UCSD-AML1 (cell line): ENCODE measurements around the gene GPC1.
"Not testable (repeated sequence)": the region's sequence is repeated elsewhere in the genome, so short reads cannot be mapped to it uniquely, and the experiment has no call there.

Experiments used
- DNase-seq: peaks from one replicate; lab custom pipeline; 2025; ENCODE audit not compliant: unreplicated experiment; lab: John Stamatoyannopoulos, UW

The GPC1 gene

DNA sequence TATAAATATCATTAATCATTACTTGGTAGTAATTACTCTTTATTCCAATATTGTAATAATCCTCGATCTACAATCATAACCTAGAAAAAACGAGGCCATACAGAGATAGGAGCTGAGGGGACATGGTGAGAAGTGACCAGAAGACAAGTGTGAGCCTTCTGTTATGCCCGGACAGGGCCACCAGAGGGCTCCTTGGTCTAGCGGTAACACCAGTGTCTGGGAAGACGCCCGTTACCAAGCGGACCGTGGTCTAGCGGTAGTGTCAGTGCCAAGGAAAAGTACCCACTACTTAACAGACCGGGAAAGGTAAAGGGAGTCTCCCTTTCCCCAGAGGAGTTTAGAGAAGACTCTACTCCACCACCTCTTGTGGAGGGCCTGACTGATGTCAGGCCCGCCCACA is 59.5 kb downstream of the GPC1 start:
- DNase-seq: not testable (repeated sequence)

DNA sequence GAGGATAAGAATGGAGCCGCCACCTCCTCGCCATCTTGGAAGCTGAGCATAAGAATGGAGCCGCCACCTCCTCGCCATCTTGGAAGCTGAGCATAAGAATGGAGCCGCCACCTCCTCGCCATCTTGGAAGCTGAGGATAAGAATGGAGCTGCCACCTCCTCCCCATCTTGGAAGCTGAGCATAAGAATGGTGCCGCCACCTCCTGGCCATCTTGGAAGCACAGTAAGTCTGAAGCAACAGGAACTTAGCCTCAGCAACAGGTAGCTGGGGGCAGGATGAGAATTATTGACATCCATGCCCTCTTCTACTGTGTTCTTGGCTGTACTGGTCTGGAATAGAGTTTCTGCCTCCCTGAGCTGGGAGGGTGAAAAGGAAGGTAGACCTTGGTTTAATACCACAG is 61.6 kb downstream of the GPC1 start:
- DNase-seq: not testable (repeated sequence)

DNA sequence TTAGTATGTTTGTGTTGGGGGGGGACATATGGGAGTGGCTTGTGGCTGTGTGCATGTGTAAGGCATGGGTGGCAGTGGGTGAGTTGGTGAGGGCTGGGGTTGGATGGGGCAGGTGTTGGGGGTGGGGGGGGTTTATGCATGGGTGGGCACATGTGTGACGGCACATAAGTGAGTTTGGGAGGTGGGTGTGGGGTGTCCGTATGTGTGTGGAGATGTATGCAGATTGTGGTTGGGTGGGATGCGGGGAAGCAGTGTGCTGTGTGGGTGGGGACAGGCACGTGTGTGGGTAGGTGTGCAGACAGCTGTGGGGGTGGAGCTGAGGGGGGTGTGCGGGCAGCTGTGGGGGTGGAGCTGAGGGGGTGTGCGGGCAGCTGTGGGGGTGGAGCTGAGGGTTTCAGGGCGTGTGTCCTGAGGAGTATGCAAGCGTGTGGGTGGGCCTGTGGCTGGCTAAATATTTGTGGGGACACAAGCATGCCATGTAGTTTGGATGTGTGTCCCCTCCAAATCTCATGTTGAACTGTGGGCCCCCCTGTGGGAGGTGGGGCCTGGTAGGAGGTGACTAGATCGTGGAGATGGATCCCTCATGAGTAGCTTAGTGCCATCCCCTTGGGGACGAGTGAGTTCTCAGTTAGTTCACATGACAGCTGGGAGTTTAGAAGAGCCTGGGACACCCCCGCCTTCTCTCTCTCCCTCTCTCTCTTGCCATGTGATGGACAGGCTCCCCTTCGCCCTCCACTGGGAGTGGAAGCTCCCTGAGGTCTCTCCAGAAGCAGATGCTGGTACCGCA is 62.9 kb downstream of the GPC1 start:
- DNase-seq: no peak

GRCh38 chr2:240498958-240499260 is 63.4 kb downstream of the GPC1 start:
- no peak for DNase-seq

DNA sequence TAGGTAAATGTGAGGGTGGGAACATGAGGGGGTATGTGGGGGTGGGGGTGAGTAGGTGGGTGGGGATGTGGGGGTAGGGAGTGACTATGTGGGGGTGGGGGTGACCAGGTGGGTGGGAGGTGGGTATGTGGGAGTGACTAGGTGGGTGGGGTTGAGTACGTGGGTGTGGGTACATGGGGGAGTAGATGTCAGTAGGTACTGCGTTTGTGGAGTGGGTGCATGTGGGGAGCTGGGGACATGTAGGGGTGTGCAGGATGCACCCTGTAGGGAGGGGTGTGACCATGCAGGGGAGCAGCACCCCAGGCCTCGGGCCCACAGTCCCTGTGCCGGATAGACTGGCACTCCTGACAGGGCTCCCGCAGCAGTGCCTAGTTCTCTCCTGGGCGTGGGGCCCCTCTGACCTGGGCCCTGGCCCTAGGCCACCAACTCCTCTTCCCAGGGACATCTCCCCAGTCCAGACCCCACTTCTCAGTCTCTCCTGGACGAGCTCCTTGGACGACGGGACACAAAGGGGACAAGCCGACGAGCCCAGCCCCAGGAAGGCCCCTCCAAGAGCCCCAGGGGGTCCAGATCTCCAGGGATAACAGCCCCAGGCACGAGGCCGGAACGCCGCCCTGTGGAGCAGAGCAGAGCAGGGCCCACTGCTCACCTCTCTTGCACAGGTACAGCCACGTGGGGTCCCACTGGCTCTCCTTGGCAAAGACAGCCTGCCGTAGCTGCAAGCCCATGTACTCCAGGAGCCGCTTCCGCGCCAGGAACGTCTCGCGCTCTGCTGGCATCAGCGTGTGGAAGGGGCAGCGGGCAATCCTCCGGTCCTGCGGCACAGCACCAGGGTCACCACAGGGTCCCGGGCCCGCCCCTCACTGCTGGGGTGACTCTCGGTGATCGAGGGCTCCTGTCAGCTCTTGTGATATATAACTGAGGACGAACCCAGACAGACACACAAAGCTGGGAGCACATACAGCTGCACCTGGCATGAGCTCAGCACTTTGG is 64.1 kb downstream of the GPC1 start:
- no peak for DNase-seq

DNA sequence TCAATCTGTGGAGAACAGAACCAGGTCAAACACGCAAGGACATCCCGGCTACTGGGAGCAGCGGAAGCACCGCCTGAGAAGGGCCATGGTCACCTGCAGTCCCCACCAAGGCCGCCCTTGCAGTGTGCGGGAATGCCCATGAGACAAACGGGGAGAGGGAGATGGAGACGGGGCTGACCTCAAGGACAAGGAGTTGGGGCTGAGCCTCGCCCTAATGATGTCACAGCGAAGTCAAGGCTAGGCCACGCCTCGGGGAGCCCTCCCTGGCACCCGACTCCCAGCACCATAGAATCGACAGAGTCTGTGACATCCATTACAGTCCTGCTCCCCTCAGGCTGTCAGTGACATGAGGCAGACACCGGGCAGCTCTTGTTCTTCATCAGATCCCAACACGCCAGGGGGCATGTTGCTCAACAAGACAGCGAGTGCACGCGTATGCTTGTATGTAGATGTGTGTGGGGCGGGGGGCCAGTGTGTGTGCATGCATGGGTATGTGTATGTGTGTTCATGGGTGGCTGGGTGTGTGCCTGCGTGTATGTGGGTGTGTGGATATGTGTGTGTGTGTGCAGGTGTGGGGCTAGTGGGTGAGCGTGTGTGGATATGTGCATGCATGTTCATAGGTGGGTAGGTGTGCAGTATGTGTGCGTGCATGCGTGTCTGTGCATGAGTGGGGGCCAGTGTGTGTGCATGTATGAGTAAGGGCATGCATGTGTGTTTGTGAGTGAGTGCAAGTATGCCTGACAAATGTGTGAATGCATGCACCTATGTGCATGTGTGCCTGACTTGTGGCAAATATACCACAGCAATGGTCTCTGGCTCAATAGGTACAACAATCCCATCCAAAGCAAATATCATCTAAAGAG is 65.3 kb downstream of the GPC1 start:
- no peak for DNase-seq

DNA sequence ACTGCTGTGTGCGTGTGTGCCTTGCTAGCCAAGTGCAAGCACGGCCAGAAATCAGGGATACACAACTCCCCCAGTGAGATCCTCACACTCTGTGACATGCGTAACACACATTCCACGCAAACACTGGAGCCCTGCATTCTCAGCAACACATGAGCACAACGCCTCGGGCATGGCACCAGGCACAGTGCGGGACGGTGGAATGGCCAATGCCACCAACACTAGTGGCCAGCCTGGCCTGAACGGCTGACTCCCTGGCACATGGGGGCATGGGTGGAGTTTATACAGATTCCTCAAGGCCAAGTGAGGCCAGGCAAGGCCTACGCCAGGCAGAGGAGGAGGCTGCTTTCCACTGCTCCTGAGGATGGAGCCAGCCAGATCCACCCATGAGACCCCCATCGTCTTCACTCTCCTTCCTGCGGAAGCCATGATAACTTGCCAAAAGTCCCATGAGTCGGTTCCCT is 66.1 kb downstream of the GPC1 start:
- DNase-seq: no peak

GRCh38 chr2:240502059-240502429 is 66.6 kb downstream of the GPC1 start:
- no peak for DNase-seq

GRCh38 chr2:240502430-240503121 is 67.1 kb downstream of the GPC1 start:
- DNase-seq: no peak

DNA sequence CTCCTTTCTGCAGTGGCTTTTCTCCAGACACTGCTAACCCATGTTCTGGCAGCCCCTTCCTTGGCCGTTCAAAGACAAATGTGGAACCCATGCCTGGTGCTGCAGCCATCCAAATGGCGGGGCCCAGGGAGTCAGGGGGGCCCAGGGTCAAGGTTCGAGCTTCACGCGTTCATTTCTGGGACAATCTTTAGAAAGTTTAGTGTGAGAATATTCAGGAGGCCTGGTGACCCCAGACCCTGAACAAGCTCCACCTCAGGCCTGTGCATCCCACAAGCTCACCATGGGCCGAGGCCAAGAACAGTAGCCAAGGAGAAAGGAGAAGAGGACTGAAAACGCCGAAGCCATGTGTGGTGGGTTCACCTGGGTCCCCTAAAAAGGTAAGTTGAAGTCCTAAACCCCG is 67.9 kb downstream of the GPC1 start:
- DNase-seq: no peak

DNA sequence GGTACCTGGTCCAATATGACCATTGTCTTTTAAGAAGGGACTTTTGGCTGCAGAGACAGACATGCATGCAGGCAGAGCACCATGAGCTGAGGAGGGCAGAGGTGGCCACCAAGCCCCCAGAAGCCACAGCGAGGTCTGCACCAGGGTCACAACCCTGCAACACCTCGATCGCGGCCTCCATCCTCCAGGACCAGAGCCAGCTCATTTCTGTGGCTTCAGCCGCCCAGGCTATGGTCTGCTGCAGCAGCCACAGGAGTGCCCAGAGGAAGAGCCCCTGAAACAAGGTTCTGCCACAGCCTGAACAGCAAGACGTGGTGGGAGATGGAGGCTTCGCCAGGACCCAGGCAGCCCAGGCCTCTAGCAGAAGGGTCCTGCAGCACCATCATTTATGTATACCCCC is 68.4 kb downstream of the GPC1 start:
- DNase-seq: no peak

DNA sequence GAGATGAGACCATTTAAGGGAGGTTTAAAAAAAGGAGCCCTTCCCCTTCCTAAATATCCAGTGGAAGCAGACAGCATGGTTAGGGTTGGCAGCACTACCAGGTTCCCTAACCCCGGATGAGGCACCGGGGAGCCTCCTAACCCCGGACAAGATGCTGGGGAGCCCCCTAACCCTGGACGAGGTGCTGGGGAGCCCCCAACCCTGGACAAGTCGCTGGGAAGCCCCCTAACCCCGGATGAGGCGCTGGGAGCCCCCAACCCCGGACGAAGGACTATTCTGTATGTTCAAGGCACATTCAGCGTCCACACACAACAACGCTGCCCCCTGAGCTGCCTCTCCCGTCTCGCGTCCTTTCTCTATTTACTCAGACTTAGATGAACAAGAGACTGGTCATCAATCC is 70.4 kb downstream of the GPC1 start:
- DNase-seq: no peak

GRCh38 chr2:240506406-240507059 is 71.1 kb downstream of the GPC1 start:
- no peak for DNase-seq

DNA sequence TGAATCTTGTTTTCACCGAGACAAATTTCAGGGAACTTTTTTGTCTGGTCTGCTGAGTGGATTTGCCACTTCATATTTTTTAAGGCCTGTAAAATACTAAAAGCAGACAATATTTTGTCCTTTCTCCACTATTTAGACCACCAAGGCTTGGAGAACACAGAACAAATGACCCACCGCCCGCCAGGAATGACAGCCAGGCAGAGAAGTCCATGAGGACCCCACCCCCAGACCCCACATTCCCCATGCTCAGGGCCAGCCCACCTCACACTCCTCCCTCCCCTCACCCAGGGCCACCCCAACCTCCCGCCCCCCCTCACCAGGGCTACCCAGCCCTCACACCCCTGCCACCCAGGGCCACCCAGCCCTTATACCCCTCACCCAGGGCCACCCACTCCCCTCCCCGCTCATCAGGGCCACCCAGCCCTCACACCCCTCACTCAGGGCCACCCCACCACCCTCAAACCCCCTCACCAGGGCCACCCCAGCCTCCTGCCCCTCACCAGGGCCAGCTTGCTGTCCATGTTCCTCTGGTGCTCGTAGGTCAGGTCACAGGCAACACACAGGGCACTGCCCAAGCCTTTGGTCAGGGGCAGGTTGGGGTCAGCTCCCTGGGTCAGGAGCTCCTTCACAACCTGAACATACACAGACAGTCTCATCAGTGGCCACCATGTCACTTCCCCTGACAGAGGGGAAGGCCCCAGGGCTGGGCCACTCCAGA is 71.8 kb downstream of the GPC1 start:
- no peak for DNase-seq

DNA sequence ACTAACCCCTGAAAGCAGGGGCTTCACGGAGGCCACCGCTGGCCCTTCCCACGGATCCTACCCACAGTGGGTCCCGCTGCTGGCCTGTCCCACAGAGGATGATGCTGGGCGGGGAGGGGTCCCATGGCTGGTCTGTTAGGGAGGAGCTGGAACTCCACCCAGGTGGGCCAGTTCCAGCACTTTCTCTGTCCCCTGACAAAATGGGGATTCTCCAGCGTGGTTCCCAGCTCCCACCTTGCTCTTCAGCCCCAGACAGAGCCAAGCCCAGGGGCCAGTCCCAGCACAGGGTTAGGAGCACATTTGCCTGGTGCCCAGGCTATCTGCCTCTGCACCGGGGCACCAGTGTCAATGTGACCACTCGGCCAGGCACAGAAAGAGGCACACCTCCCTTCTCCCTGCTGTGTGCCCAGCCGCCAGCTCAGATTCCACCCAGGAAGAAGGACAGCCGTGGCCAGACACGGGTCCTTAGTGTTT is 72.4 kb downstream of the GPC1 start:
- DNase-seq: no peak

- no peak for DNase-seq
Observed at GRCh38 chr2:240508832-240509545, 73.5 kb downstream of the GPC1 start.

DNA sequence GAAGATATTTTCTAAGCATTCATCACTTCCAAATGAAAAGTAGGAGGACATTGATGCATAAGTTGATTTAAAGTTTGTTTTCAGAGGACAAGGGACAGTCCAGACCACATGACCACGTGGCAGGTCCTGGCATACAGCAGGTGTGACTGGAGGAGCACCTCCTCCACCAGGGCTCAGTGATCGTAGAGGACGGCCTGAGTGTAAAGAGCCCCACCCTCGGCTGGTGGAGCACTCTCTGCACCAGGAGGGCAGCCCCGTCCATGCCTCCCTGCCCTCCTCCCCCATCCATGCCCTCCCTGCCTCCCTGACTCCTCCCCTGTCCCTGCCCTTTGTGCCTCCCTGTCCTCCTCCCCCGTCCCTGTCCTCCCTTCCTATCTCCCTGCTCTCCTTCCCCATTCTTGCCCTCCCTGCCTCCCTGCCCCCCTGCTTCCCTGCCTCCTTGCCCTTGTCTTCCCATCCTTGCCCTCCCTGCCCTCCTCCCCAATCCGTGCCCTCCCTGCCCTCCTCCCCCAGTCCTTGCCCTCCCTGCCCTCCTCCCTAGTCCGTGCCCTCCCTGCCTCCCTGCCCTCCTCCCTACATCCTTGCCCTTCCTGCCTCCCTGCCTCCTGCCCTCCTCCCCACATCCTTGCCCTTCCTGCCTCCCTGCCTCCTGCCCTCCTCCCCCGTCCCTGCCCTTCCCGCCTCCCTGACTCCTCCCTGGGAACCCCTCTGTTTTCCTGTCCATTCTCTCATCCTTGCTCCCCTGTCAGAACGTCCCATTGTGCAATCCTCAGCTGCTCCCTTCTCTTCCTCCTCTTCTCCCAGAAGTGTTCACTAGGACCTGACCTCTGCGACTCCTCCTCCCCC is 74.4 kb downstream of the GPC1 start:
- no peak for DNase-seq
